Measurements from ENCODE around the gene SGMS2. TPM values are rescaled to one million over a fixed set of nuclear protein-coding genes. Genes with fewer than 3 reads are reported as not detected.
A peak's percentile ranks its signal among the peaks of the same experiment; 100 is the strongest.

The SGMS2 gene
- total RNA-seq, 6 experiments from 2014 or later, result 12.3 to 67.8 (median 29.3) TPM

GRCh38 chr4:107791902-107792301 lies 32.8 kb upstream of the SGMS2 start:
- Histone ChIP-seq H3K4me1 (no peaks in the 10 kb centered on the region), H3K27me3 (no peaks in the 10 kb centered on the region), H3K4me3 (no peak overlapping the region), H3K36me3 (no peaks in the 10 kb centered on the region), H3K9me3 (no peaks in the 10 kb centered on the region), H3K27ac (no peak overlapping the region)
- TF ChIP-seq POLR2A (IDR thresholded peaks at IDR 0.05), result no peak
- TF ChIP-seq, protein P1, sequence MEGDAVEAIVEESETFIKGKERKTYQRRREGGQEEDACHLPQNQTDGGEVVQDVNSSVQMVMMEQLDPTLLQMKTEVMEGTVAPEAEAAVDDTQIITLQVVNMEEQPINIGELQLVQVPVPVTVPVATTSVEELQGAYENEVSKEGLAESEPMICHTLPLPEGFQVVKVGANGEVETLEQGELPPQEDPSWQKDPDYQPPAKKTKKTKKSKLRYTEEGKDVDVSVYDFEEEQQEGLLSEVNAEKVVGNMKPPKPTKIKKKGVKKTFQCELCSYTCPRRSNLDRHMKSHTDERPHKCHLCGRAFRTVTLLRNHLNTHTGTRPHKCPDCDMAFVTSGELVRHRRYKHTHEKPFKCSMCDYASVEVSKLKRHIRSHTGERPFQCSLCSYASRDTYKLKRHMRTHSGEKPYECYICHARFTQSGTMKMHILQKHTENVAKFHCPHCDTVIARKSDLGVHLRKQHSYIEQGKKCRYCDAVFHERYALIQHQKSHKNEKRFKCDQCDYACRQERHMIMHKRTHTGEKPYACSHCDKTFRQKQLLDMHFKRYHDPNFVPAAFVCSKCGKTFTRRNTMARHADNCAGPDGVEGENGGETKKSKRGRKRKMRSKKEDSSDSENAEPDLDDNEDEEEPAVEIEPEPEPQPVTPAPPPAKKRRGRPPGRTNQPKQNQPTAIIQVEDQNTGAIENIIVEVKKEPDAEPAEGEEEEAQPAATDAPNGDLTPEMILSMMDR (IDR thresholded peaks at IDR 0.05), result no peak
- WGBS (ENCODE audit: insufficient coverage, low coverage, low lambda C conversion rate, missing lambda C conversion rate), result 72% methylated on average over 3 of the region's 3 CpGs
- no peak for DNase-seq
- intact Hi-C loops (cut with DNase I), result no loop called here
- ATAC-seq, result no peak

GRCh38 chr4:107792711-107793110 lies 32.0 kb upstream of the SGMS2 start:
- 55% methylated on average over 2 of the region's 2 CpGs for WGBS (ENCODE audit: insufficient coverage, low coverage, low lambda C conversion rate, missing lambda C conversion rate)
- H3K4me1 ChIP-seq, result no peaks in the 10 kb centered on the region
- no peak overlapping the region for H3K4me3 ChIP-seq
- DNase-seq, result no peak
- intact Hi-C loops (cut with DNase I), result no loop called here
- ATAC-seq, result no peak
- H3K27me3 ChIP-seq, result no peaks in the 10 kb centered on the region
- TF ChIP-seq, protein P1 (IDR thresholded peaks at IDR 0.05), result no peak
- H3K9me3 ChIP-seq, result no peaks in the 10 kb centered on the region
- no peak overlapping the region for H3K27ac ChIP-seq
- no peaks in the 10 kb centered on the region for H3K36me3 ChIP-seq

DNA sequence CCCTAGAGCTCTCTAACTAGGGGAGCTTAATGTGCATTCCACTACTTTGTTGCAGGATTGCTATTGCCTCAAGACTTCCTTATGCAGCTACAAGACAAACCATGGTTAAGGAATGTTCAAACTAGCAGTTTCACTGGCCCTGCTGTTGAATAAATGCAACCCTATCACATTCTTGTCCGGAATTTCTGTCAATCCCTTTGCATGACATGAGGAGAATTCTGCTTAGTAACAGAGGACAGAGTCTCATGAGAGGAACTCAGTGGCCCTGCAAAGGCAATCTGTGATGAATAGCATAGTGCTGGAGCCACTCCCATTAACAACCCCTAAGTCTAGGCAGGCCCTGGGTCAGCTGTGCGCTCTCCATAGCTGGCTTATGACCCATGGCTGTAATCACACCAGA lies 30.7 kb upstream of the SGMS2 start:
- intact Hi-C loops (cut with DNase I), result no loop called here
- H3K4me3 ChIP-seq, result no peak overlapping the region
- ATAC-seq (no peak), DNase-seq (no peak)
- H3K27me3 ChIP-seq, result no peaks in the 10 kb centered on the region
- no peaks in the 10 kb centered on the region for H3K36me3 ChIP-seq
- no peaks in the 10 kb centered on the region for H3K4me1 ChIP-seq
- no peaks in the 10 kb centered on the region for H3K9me3 ChIP-seq
- no peak for TF ChIP-seq POLR2A (IDR thresholded peaks at IDR 0.05)
- TF ChIP-seq, protein P1 (IDR thresholded peaks at IDR 0.05), result no peak
- no peak overlapping the region for H3K27ac ChIP-seq
- WGBS (ENCODE audit: insufficient coverage, low coverage, low lambda C conversion rate, missing lambda C conversion rate), result 83% methylated on average over 2 of the region's 2 CpGs

DNA sequence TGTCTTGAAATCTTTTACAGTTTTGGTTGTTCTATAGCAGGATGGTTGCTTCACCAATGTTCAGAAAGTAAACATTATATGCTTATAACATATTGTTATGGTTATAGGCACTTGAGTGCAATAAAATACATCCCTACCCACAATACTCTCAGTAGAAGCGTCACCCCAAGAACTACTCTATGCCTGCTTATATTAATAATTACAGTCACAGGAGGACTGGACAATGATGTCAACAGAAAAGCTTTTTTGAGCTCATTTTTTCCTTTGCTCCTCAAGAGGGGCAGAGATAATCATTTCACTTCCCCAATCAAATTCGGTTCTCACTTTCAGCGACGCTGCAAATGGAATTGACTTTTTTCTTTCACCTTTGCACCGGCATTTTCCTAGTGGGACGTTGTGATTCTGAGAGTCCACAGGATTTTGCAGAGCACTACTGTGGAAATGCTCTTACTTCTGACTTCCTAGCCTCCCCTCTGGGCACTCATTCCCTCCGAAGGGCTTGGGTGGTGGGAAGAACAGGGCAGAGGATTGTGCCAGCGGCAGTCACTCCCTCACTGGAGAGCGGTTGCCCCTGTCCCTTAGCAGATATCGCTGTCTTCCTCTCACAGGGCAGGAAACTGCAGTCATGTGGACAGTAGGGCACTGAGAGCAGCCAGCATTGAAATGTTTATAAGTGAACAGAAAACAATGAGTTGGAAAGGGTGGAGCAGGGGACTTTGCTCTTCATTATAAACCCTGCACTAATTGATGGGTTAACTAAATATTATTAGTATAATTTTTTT lies 24.9 kb upstream of the SGMS2 start:
- Histone ChIP-seq H3K27ac (no peak overlapping the region), H3K4me3 (peak overlapping the region in 1 of 3 donors; percentile 24), H3K9me3 (no peaks in the 10 kb centered on the region), H3K27me3 (no peaks in the 10 kb centered on the region), H3K4me1 (no peaks in the 10 kb centered on the region), H3K36me3 (no peaks in the 10 kb centered on the region)
- TF ChIP-seq, protein P1 (IDR thresholded peaks at IDR 0.05), result no peak
- TF ChIP-seq POLR2A (IDR thresholded peaks at IDR 0.05), result peak; percentile 23
- DNase-seq, result peak in 1 of 3 donors; percentile 50
- intact Hi-C loops (cut with DNase I), result no loop called here
- whole genome bisulfite sequencing (ENCODE audit: insufficient coverage, low coverage, low lambda C conversion rate, missing lambda C conversion rate), result 15% methylated on average over 9 of the region's 10 CpGs
- ATAC-seq, result peak; percentile 83 to 85 (median 84)
